ENCODE results near the gene RPL13.
"Not testable (repeated sequence)": the region's sequence is repeated elsewhere in the genome, so short reads cannot be mapped to it uniquely, and the experiment has no call there.

Gene RPL13

DNA sequence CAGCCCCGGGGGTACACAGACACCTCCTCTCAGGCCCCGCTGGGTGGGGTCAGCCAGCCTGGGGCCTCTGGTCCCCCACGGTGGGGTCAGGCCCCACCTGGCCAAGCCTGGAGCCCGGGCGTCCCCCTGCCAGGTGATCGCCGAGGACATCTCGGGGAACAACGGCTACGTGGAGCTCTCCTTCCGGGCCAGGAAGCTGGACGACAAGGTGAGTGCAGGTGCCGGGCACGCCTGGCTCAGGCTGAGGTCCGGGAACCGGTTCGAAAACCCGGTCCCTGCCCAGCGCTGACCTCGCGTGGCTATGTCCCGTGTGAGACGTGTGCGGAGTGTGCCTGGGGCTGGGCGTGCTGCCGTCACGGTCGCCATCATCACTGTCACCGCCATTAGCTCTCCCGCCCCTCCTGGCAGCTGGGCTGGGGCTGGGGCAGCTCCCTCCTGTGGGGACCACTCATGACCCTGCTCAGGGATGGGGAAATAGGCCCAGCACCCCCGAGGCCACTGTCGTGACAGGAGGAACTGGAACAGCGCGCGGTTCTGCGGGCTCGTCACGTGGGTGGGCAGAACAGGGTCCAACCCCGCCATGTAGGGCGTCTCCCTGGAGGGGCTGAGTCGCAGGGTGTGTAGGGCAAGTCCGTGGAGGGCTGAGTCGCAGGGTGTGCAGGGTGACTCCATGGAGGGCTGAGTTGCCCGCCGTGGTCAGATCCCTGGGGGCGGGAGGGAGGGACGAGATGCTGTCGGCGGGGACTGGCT is 23.6 kb downstream of the RPL13 start:
- no peak for TF ChIP-seq ZNF274 (IDR thresholded peaks at IDR 0.05; ENCODE audit: low read depth, low read length)
- no peak overlapping the region for H3K4me3 ChIP-seq (ENCODE audit: low read length)

DNA sequence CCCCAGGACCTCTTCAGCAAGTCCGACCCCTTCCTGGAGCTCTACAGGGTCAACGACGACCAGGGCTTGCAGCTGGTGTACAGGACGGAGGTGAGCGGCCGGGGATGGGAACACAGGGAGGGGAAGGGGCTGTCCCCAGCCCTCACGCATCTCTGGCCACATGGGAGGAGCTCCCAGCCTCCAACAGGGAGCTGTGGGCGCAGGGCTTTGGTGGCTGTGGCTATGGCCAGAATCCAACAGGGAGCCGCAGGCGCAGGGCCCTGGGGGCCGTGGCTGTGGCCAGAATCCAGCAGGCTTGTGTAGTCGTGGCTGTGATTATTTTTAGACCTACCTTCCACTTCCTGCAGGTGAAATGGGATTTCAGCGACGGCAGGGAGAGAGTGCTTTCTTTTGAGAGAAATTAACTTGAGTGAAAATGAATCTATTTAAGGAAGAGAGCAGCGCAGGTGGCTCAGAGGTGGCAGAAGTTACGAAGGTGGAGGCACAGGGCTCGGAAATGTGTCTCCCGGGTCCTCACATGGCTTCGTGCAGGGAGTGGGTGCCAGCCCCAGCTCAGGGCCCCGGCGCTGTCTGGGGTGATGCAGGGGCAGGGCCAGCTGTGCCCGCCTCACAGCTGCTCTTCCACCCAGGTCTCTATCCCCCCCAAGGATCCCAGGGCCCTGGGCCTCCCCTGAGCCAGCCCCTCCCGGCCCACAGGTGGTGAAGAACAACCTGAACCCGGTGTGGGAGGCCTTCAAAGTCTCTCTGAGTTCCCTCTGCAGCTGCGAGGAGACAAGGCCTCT is 24.5 kb downstream of the RPL13 start:
- no peak overlapping the region for H3K4me3 ChIP-seq (ENCODE audit: low read length)
- no peak for TF ChIP-seq ZNF274 (IDR thresholded peaks at IDR 0.05; ENCODE audit: low read depth, low read length)

DNA sequence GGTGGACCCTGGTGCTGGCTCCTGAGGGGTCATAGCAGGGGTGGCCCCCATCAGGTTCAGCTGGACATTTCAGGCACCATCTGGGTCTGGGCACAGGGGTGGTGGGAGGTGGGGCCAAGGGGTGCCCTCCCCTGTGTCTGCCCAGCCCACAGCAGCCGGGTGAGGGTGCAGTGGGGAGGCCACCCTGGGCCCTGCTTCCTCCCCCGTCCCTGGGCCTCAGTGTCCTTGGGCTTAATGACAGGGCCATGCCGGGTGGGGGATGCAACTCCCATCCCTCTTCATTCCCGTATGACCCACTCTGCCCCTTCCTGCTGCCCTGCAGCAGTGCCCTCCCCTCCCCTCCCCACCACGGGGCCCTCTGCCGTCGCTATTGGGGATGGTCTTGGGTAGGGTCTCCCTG is 25.7 kb downstream of the RPL13 start:
- no peak for TF ChIP-seq ZNF274 (IDR thresholded peaks at IDR 0.05; ENCODE audit: low read depth, low read length)
- no peak overlapping the region for H3K4me3 ChIP-seq (ENCODE audit: low read length)

DNA sequence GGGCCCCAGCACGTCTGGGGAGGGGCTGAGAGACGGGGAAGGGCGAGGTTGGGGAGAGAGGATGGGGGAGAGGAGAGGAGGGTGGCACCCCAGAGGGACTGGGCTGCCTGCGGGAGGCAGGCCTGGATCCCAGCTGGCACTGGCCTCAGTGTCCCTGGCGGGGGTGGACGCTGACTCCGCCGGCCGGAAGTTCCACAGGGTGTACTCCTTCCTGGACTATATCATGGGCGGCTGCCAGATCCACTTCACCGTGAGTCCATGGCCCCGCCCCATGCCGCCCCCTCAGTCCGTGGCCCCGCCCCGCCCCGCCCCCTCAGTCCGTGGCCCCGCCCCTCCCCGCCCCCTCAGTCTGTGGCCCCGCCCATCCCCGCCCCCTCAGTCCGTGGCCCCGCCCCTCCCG is 26.4 kb downstream of the RPL13 start:
- no peak for TF ChIP-seq ZNF274 (IDR thresholded peaks at IDR 0.05; ENCODE audit: low read depth, low read length)
- H3K4me3 ChIP-seq (ENCODE audit: low read length) = no peak overlapping the region

DNA sequence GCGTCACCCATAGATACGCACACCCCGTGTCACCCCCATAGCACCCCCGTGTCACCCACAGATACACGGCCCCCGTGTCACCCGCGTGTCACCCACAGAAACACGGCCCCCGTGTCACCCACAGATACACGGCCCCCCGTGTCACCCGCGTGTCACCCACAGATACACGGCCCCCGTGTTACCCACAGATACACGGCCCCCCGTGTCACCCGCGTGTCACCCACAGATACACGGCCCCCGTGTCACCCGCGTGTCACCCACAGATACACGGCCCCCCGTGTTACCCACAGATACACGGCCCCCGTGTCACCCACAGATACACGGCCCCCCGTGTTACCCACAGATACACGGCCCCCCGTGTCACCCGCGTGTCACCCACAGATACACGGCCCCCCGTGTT is 27.2 kb downstream of the RPL13 start:
- not testable (repeated sequence) for H3K4me3 ChIP-seq (ENCODE audit: low read length)

DNA sequence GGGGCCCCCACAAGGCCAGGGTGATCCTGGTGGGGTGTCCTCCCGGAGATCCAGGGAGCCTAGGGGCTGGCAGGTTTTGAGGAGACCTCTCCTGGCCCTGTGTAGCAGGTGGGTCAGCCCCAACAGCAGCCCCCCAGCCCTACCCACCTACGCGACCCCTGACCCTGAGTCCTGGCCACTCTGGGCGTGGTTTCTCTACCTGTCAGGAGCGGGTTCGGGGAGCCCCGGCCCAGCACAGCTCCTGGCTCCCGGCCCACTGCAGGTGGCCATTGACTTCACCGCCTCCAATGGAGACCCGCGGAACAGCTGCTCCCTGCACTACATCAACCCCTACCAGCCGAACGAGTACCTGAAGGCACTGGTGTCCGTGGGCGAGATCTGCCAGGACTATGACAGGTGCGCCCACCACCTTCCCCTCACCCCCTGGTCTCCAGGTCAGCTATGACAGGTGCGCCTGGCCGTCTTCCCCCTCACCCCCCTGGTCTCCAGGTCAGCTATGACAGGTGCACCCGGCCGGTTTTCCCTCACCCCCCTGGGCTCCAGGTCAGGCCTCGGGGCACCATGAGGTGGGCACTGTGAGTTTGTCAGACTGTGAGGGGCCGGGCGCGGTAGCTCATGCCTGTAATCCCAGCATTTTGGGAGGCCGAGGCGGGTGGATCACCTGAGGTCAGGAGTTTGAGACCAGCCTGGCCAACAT is 28.1 kb downstream of the RPL13 start:
- no peak overlapping the region for H3K4me3 ChIP-seq (ENCODE audit: low read length)
- TF ChIP-seq ZNF274 (IDR thresholded peaks at IDR 0.05; ENCODE audit: low read depth, low read length) = no peak

DNA sequence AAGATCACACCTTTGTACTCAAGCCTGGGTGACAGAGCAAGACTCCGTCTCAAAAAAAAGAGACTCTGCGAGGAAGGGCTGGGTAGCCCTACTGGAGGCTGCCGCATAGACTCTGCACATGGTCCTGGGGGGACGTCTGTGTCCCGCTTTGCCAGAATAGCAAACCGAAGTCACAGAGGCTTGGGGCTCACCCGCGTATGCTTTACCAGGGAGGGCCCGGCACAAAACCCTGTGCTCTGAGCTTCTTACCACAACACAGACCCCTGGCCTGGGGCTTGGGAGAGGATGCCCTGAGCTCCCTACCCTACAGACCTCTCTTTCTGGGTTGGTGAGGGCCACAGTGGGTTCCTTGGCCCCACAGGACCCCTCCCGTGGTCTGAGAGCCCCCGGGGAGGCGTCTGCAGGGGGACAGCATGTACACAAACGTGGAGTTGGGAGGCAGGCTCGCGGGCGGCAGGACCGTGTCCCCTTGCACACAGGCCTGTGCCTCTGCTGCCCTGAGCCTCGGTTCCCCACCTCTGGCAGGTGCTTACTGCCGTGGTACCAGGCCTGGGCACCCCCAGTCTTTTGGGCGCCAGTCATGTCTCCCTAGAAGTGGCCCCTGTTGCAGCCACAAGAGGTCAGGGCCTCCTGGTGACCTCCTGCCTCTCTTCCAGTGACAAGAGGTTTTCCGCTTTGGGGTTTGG is 28.9 kb downstream of the RPL13 start:
- no peak overlapping the region for H3K4me3 ChIP-seq (ENCODE audit: low read length)
- TF ChIP-seq ZNF274 (IDR thresholded peaks at IDR 0.05; ENCODE audit: low read depth, low read length) = no peak

DNA sequence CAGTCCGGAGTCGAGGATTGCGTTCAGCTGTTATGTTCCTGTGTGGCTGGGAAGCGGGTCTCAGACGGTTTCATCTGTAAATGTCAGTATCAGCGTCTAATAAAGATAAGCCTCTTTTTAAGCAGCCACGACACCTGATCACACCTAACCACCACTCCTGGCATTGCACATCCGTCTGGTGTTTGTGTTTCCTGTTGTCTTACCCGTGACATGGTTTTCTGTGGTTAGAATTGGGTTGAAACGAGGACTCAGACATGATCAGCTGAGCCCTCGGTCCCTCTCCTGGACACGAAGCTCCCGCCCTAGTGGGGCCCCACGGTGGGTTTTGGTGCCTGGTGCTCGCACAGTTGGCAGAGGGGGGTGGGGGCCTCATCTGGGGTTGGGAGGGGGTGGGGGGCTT is 33.4 kb downstream of the RPL13 start:
- H3K4me3 ChIP-seq (ENCODE audit: low read length) = no peak overlapping the region
- no peak for TF ChIP-seq ZNF274 (IDR thresholded peaks at IDR 0.05; ENCODE audit: low read depth, low read length)

DNA sequence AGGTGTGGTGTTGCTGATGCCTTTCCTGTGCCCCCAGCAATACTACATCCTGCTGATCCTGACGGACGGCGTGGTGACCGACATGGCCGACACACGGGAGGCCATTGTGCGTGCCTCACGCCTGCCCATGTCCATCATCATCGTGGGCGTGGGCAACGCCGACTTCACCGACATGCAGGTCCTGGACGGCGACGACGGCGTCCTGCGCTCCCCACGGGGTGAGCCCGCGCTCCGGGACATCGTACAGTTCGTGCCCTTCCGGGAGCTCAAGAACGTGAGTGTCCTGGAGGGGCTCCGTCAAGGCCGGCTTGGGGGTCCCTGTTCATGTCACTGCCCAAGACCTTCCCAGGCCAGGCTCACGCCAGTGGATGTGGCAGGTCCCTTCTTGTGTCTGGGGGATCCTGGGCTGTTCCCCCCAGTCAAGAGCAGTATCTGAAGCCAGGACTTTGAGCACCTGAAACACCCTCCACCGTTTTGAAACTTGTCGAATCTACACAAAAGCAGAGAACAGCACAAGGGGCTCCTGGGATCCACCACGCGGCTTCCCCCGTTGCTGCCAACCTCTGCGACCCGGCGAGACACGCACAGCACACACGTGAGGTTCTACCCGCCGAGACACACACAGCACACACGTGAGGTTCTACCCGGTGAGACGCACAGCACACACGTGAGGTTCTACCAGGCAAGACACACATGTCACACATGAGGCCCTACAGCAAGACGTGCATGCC is 35.0 kb downstream of the RPL13 start:
- TF ChIP-seq ZNF274 (IDR thresholded peaks at IDR 0.05; ENCODE audit: low read depth, low read length) = no peak
- no peak overlapping the region for H3K4me3 ChIP-seq (ENCODE audit: low read length)

DNA sequence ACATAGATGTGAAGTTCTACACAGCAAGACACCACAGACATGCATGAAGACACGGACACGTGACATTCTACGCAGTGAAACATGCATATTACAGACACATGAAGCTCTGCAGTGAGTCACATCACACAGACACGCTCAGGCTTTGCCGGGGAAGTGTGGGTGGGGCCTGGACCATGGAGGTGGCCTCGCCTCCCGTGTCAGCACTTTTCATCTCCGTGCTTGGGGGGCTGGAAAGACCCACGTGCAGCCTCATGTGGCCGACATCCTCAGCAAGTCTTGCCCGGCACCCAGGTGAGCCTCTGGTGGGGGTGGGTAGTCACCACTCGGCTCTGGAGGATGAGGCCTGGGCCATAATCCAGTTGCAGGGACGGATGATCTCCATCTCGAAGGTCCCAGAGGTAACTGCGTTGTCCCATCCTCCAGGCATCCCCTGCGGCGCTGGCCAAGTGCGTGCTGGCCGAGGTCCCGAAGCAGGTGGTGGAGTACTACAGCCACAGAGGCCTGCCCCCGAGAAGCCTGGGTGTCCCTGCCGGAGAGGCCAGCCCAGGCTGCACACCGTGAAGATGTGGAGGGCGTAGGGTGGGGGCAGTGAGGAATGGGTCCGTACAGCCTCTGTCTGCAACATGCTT is 35.7 kb downstream of the RPL13 start:
- no peak overlapping the region for H3K4me3 ChIP-seq (ENCODE audit: low read length)
- no peak for TF ChIP-seq ZNF274 (IDR thresholded peaks at IDR 0.05; ENCODE audit: low read depth, low read length)

DNA sequence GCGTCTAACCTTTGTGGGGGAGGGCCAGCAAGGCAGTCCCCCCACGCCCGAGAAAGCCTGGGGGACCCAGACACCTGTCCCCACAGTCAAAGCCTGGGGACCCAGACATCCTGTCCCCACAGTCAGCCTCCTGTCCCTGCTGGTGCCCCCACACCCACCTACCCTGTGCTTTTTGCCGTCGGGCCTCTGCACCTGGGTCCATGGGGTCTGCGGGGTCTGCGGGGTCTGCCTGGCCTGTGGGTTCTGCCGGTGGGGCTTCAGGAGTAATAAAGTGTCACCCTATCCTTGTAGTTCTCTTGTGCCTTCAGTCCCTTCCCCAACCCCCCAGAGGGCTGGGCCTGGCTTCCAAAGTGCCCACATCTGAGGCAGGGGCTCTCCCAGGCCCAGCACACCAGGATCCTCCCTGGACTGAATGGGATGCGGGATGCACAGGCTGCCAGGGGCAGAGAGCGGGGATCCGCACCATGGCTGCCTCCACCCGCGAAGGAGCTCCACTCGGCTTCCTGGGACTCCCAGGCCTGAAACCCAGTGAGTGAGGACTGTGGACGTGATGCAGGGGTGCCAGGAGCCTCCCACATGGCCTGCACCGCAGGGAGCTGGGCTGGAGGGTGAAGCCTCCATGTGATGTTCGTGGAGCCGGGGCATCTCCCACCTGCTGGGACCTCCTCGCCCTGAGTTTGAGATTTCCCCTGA is 36.6 kb downstream of the RPL13 start:
- TF ChIP-seq ZNF274 (IDR thresholded peaks at IDR 0.05; ENCODE audit: low read depth, low read length) = no peak
- no peak overlapping the region for H3K4me3 ChIP-seq (ENCODE audit: low read length)

DNA sequence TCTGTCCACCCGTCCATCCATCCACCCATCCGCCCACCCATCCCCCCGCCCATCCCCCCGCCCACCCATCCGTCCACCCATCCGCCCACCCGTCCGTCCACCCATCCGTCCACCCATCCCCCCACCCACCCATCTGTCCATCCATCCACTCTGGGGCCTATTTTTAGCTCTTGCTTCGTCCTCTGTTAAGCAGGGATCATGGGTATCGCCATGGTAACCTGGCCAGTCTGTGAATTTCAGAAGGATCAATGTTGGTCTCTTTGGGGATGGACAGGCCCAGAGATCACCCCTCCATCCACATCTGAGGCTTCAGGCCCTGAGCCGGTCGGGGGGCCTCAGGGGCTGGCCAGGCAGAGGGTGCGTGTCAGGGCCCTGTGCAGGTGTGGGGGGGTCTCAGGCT is 37.7 kb downstream of the RPL13 start:
- no peak for TF ChIP-seq ZNF274 (IDR thresholded peaks at IDR 0.05; ENCODE audit: low read depth, low read length)
- H3K4me3 ChIP-seq (ENCODE audit: low read length) = no peak overlapping the region

DNA sequence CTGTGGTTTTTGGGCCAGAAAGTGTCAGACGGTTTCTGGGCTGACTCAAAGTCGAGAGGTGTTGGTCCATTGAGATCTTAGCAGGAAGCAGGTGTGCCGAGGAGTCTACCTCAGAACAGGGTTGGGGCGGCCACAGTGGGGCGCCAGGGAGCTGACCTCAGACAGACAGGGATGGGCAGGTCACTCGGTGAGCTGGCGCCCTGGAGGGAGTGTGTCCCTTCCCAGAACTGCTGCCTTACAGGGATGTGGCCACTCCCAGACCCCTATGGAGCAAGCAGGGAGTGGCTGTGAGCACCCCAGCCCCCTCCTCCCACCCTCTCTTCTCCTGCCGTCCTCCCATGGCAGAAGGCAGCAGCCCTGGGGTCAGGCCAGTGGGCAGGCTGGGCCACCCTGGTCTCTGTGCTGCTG is 39.0 kb downstream of the RPL13 start:
- H3K4me3 ChIP-seq (ENCODE audit: low read length) = no peak overlapping the region
- no peak for TF ChIP-seq ZNF274 (IDR thresholded peaks at IDR 0.05; ENCODE audit: low read depth, low read length)
